ENCODE measurements around the gene SLC10A3. TPM values are rescaled to one million over a fixed set of nuclear protein-coding genes. Genes with fewer than 3 reads are reported as not detected.
A peak's percentile ranks its signal among the peaks of the same experiment; 100 is the strongest.
"Not testable (repeated sequence)": the region's sequence is repeated elsewhere in the genome, so short reads cannot be mapped to it uniquely, and the experiment has no call there.

Gene SLC10A3
- total and polyA plus RNA-seq, 8 donors, result 13.3 to 26.8 (median 18.6) TPM

- ATAC-seq, result no peak
- no peaks in the 10 kb centered on the region for H3K27me3 ChIP-seq
- H3K9me3 ChIP-seq, result no peaks in the 10 kb centered on the region
- H3K4me1 ChIP-seq, result no peaks in the 10 kb centered on the region
- intact Hi-C loops (cut with DNase I), result no loop called here
- DNase-seq, result no peak
- H3K36me3 ChIP-seq, result peaks cover 0 to 29% of the 10 kb centered on the region in 2 donors
- no peak for TF ChIP-seq CTCF (IDR thresholded peaks at IDR 0.05)
- no peak overlapping the region for H3K4me3 ChIP-seq
- no peak overlapping the region for H3K27ac ChIP-seq
Measured at GRCh38 chrX:154506483-154507332, 16.3 kb upstream of the SLC10A3 start.

DNA sequence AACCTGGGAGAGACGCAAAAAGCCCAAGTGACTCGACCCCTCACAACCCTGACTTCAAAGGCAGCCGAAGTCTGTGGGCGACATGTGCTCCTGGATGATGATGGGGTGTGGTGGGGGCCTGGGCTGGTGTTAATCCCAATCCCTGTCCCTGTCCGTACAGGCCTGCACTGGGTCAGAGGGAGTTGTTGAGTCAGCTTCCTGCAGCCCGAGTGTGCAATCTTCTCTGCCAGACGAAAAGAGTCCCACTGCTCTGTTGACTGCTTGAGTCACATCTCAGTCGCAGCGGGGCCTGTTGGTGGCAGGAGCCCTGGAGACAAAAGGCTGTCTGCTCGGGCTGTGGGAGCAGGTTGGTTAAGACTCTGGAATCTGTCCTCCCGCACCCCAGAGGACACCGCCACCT, 15.3 kb upstream of the SLC10A3 start:
- Histone ChIP-seq H3K9me3 (no peaks in the 10 kb centered on the region), H3K36me3 (peaks cover 0 to 29% of the 10 kb centered on the region in 2 donors), H3K4me3 (no peak overlapping the region), H3K4me1 (no peaks in the 10 kb centered on the region), H3K27me3 (no peaks in the 10 kb centered on the region), H3K27ac (no peak overlapping the region)
- no peak for DNase-seq
- intact Hi-C loops (cut with DNase I), result no loop called here
- peak; percentile 30 for ATAC-seq
- no peak for TF ChIP-seq CTCF (IDR thresholded peaks at IDR 0.05)

GRCh38 chrX:154502989-154503388, 12.6 kb upstream of the SLC10A3 start:
- H3K27me3 ChIP-seq, result no peaks in the 10 kb centered on the region
- no peak overlapping the region for H3K27ac ChIP-seq
- no peaks in the 10 kb centered on the region for H3K9me3 ChIP-seq
- H3K36me3 ChIP-seq, result peaks cover 0 to 27% of the 10 kb centered on the region in 2 donors
- ATAC-seq, result no peak
- H3K4me1 ChIP-seq, result no peaks in the 10 kb centered on the region
- no peak overlapping the region for H3K4me3 ChIP-seq
- TF ChIP-seq CTCF (IDR thresholded peaks at IDR 0.05), result no peak
- intact Hi-C loops (cut with DNase I), result no loop called here
- no peak for DNase-seq

- Histone ChIP-seq H3K27ac (no peak overlapping the region), H3K4me3 (no peak overlapping the region), H3K4me1 (peaks cover 0 to 5% of the 10 kb centered on the region in 2 donors), H3K36me3 (peaks cover 0 to 18% of the 10 kb centered on the region in 2 donors), H3K9me3 (no peaks in the 10 kb centered on the region), H3K27me3 (no peaks in the 10 kb centered on the region)
- intact Hi-C loops (cut with DNase I), result no loop called here
- ATAC-seq (no peak), DNase-seq (no peak)
- no peak for TF ChIP-seq CTCF (IDR thresholded peaks at IDR 0.05)
Measured at GRCh38 chrX:154502098-154502497, 11.7 kb upstream of the SLC10A3 start.

GRCh38 chrX:154501423-154501822, 11.0 kb upstream of the SLC10A3 start:
- peaks cover 0 to 12% of the 10 kb centered on the region in 2 donors for H3K36me3 ChIP-seq
- ATAC-seq; H3K27me3 ChIP-seq; DNase-seq; H3K4me1 ChIP-seq; H3K9me3 ChIP-seq; H3K4me3 ChIP-seq; H3K27ac ChIP-seq; intact Hi-C loops (cut with DNase I): not testable (repeated sequence)

DNA sequence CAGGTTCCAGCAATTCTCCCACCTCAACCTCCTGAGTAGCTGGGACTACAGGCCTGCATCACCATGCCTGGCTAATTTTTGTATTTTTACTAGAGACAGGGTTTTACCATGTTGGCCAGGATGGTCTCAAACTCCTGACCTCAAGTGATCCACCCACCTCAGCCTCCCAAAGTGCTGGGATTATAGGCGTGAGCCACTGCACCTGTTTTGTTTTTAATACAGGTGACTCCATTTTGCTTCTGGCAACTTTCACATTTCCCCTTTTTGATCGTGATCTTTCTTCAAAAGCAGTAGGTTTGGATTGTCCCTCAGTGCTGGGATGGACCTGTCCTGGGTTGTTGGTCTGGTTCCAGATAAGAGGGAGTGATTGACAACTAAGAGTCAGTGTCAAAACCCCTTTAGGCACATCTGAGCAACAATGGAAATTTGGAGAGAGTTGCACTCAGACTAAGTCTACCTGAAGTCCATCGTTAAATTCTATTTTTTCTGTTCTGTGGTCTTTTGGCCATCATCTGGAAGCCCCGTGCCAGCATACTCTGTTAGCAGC, 6.2 kb upstream of the SLC10A3 start:
- H3K4me1 ChIP-seq; H3K27ac ChIP-seq; intact Hi-C loops (cut with DNase I); DNase-seq; H3K27me3 ChIP-seq; H3K4me3 ChIP-seq; ATAC-seq; H3K9me3 ChIP-seq; H3K36me3 ChIP-seq: not testable (repeated sequence)

Measured in left lung (tissue), 10 donors.